GM13976 (cell line): ENCODE measurements around the gene SKAP1.
"Not testable (repeated sequence)": the region's sequence is repeated elsewhere in the genome, so short reads cannot be mapped to it uniquely, and the experiment has no call there.

ENCODE experiments used
- DNase-seq: peaks from one replicate; pipeline ENCODE4 v3.0.0; 2012; ENCODE audit warnings: low spot score
- in situ Hi-C: fragments of 300-500 bp; cut with MboI; formaldehyde crosslinking; loops from one replicate; pipeline ENCODE4 v1.12.0; 2022; ENCODE audit warnings: low sequenced_read_pairs, mixed read lengths, inconsistent platforms; ENCODE audit not compliant: unreplicated experiment
- TF ChIP-seq, protein P1 (sequence below): IDR thresholded peaks from 2 replicates; pipeline ENCODE4 v1.5.1; 2012; ENCODE audit warnings: borderline replicate concordance, mild to moderate bottlenecking; ENCODE audit not compliant: insufficient read depth; ENCODE audit errors: extremely low read depth, missing control alignments, control extremely low read depth

The SKAP1 gene

DNA sequence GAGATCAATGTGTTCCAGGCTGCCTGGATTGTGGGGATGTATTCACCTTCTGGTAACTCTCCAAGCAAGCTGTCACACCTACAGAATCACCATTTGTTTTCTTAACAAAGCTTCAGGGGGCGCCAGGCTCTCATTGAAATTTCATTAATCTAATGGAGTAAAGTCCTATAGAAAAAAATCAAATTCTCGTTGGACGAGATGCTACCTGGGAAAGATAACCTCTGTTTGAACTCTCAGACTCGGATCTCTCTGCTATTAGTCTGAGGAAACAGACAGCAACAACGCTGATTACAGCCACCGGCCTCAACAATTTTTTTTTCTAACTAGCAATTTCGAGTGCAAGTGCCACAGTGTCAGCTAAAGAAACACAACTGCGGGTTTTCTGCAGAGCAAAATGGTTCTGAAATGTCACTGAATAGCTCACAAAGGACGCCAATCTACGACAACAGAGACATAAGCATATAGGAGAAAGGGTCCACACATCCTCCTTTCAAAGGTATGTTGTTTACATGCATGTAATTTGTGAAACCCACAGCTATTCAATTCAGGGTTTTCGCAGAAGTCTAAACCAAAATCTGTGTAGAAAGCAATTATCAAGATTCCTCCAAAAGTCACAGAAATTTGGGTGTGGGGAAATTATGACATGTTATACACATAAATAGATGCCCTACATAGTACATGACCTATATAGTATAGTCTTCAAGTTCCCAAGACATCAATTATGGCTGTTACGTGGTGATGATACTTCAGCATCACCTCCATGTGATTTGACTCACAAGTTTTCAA lies 135.8 kb downstream of the SKAP1 start:
- in situ Hi-C loops = no loop called here
- DNase-seq = no peak

DNA sequence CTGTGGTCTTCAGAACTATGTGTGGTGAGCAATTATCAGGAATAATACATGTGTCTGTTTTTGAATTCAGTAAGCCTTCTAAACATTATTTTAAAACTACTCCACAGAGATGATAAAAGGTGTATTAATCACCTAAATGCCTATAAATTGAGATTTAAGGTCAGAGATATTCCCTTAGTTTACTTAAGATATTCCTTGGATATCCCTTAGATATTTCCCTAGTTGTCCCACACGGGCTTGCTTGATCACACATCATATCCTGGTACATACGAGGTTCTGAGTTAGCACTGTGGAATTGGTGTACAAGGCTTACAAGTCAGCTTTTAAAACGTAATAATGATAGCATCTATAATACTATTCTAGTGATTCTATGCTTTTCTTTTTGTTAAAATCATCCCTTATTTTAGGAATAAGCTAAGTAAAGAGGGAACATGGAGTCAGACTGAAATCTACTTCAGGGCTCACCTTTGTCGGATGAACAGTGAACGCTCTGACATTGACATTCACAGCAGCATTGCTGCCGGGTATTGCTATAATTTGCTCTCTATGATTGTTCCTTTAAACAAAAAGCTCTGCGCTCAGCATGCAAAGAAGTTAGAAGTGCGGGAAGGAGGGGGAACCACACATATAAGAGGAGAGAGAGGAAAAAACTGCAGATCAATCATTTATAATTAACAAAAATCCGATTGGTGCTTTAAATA lies 136.5 kb downstream of the SKAP1 start:
- TF ChIP-seq, protein P1, sequence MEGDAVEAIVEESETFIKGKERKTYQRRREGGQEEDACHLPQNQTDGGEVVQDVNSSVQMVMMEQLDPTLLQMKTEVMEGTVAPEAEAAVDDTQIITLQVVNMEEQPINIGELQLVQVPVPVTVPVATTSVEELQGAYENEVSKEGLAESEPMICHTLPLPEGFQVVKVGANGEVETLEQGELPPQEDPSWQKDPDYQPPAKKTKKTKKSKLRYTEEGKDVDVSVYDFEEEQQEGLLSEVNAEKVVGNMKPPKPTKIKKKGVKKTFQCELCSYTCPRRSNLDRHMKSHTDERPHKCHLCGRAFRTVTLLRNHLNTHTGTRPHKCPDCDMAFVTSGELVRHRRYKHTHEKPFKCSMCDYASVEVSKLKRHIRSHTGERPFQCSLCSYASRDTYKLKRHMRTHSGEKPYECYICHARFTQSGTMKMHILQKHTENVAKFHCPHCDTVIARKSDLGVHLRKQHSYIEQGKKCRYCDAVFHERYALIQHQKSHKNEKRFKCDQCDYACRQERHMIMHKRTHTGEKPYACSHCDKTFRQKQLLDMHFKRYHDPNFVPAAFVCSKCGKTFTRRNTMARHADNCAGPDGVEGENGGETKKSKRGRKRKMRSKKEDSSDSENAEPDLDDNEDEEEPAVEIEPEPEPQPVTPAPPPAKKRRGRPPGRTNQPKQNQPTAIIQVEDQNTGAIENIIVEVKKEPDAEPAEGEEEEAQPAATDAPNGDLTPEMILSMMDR = no peak
- no peak for DNase-seq
- in situ Hi-C loops = no loop called here

More for the DNA sequence above, 135.8 kb downstream of the SKAP1 start:
- TF ChIP-seq, protein P1 = no peak

DNA sequence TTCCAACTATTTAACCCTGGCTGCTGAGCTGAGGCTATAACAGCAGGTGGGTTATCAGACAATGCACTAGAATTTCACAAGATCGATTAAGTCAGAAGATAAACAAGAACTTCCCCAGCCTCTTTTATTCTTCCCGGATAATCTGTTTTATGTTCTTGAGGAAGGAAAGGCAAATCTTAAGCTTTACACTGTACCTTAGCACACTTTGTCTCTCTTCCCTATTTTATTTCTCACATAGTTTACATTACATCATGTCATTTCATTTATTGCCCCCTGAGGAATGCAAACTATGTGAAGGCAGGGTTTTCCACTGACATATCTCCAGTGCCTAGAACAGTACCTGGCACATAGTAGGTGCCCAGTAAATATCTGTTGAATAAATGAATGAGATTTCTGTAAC lies 139.6 kb downstream of the SKAP1 start:
- TF ChIP-seq, protein P1 = no peak
- in situ Hi-C loops = no loop called here
- no peak for DNase-seq

DNA sequence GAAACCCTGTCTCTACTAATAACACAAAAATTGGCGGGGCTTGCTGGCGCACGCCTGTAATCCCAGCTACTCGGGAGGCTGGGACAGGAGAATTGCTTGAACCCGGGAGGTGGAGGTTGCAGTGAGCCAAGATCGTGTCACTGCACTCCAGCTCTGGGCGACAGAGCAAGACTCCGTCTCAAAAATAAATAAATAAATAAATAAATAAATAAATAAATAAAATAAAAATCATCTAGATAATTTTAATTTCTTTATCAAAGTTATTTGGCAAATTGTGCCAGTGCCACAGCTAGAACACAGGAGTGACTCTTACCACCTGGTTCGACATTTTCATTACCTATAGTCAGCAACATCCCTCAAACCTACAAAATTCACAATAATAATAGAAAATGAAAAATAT lies 143.1 kb downstream of the SKAP1 start:
- DNase-seq, in situ Hi-C loops: not testable (repeated sequence)

DNA sequence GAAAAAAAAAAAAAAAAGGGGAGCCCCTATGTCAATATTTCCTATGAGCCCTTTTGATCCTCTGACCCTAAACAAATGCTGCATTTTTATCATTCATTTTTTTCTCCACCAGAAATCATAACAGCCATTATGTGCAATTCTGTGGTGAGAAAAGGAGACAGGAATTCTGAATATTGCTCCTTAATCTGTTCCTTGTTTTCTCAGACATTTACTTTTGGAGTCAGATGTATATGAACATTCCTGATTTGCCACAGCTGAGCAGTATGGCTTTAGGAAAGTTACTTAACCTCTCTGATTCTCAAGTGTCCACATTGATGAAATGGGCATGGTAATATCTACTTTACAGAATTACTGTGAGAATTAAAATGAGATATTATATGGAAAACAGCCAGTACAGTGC lies 144.4 kb downstream of the SKAP1 start:
- in situ Hi-C loops = no loop called here
- TF ChIP-seq, protein P1 = no peak
- DNase-seq = no peak

DNA sequence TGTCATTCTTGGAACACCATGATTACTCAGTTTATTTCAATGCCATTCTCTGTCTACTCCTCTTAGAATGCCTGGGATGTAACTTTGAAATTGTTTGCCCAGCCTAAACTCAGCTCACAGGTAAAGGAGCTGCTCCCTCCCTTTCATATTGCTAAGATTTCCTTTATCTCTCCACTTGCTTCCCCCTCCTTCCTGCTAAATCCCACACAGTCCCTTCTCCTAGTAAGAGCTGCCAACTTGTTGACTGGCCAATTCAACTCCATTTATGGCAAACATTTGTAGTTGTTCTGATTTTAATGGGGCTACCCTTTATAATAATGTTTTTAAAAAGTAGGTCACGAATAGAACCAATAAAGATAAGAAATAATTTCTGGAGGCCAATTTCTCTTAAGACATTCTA lies 146.1 kb downstream of the SKAP1 start:
- DNase-seq = no peak
- in situ Hi-C loops = no loop called here
- TF ChIP-seq, protein P1 = no peak

DNA sequence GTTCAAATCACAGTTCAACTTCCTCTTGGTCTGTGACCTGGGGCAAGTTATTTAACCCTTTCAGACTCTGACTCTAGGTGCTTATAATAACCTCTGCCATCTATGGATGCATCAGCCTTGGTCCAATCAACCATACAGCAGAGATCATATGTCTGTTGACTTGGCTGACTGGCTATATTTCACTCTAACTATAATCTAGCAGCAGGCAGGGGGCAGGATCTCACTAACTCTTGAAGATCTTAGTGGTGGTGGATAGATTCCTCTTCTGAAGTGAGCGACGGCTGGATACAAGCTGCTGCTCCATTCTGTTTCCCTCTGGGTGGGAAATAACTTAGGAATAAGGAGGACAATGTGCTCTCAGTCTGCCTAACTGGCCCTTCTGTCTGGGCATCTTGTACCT lies 146.6 kb downstream of the SKAP1 start:
- DNase-seq = no peak
- TF ChIP-seq, protein P1 = no peak
- in situ Hi-C loops = no loop called here
